Large intestine (tissue), 3 donors: ENCODE measurements around the gene GOLGA8N. TPM values are rescaled to one million over a fixed set of nuclear protein-coding genes. Genes with fewer than 3 reads are reported as not detected.
A peak's percentile ranks its signal among the peaks of the same experiment; 100 is the strongest.
"Not testable (repeated sequence)": the region's sequence is repeated elsewhere in the genome, so short reads cannot be mapped to it uniquely, and the experiment has no call there.

ENCODE experiments used
- DNase-seq, 2 donors: peaks; one replicate each; pipeline versions ENCODE4 v3.0.0 to v3.0.0-alpha.2; 2013
- H3K27ac ChIP-seq: one replicate; pipeline ENCODE4 v1.5.1; 2013; ENCODE audit warnings: low read length
- H3K27me3 ChIP-seq: 2 replicates; pipeline ENCODE4 v1.6.1; 2013; ENCODE audit warnings: low read length; ENCODE audit not compliant: control insufficient read depth, insufficient read depth
- H3K36me3 ChIP-seq: 2 replicates; pipeline ENCODE4 v1.6.1; 2013; ENCODE audit warnings: low read length; ENCODE audit not compliant: control insufficient read depth, insufficient read depth
- H3K4me1 ChIP-seq: one replicate; pipeline ENCODE4 v1.6.1; 2013; ENCODE audit warnings: low read length; ENCODE audit not compliant: control insufficient read depth, insufficient read depth
- H3K4me3 ChIP-seq: one replicate; pipeline ENCODE4 v1.5.1; 2013; ENCODE audit warnings: low read length
- H3K9me3 ChIP-seq: one replicate; pipeline ENCODE4 v1.6.1; 2013; ENCODE audit warnings: mild to moderate bottlenecking, low read depth, low read length, moderate library complexity; ENCODE audit not compliant: control insufficient read depth
- WGBS: methylation state at CpG from one replicate; pipeline ENCODE4 v1.1.5; 2013; ENCODE audit warnings: low lambda C conversion rate; ENCODE audit not compliant: insufficient coverage; 5-methylcytosine and 5-hydroxymethylcytosine counted together
- polyA plus RNA-seq: library from polyadenylated mRNA; unstranded; fragments of 120-200 nt; gene quantifications from one replicate; pipeline ENCODE4 v1.2.1, GENCODE V29; 2013

GOLGA8N gene
- polyA plus RNA-seq, 1 donor = 20.7 TPM

- peak within 1 kb of the TSS; percentile 81 for H3K27ac ChIP-seq
- H3K27me3 ChIP-seq, H3K4me1 ChIP-seq, H3K36me3 ChIP-seq, H3K9me3 ChIP-seq: not testable (repeated sequence)
- peak; percentile 77 to 96 for DNase-seq
- peak within 1 kb of the TSS; percentile 51 for H3K4me3 ChIP-seq
- WGBS = 0% methylated on average over 1 of the region's 43 CpGs
These were observed 22.0 kb downstream of the GOLGA8N start, which contains the start of gene ARHGAP11A for GRCh38 chr15:32615051-32615870. Gene ARHGAP11A, plus strand, starts transcription at chr15:32615504. Its CDS starts 708 bp downstream, at chr15:32616212.

GRCh38 chr15:32615871-32616426 is 22.7 kb downstream of the GOLGA8N start:
- not testable (repeated sequence) for H3K27me3 ChIP-seq, H3K4me1 ChIP-seq, H3K9me3 ChIP-seq, H3K36me3 ChIP-seq
- WGBS = 0% methylated on average over 2 of the region's 24 CpGs
- peak overlapping the region; percentile 57 for H3K27ac ChIP-seq
- DNase-seq = peak in 1 of 2 donors; percentile 51
- H3K4me3 ChIP-seq = peak overlapping the region; percentile 51

- 100% methylated on average over 2 of the region's 3 CpGs for WGBS
- H3K36me3 ChIP-seq = peaks cover 13% of the 10 kb centered on the region
- H3K9me3 ChIP-seq = no peaks in the 10 kb centered on the region
- no peak overlapping the region for H3K27ac ChIP-seq
- no peaks in the 10 kb centered on the region for H3K4me1 ChIP-seq
- H3K27me3 ChIP-seq = peaks cover 2% of the 10 kb centered on the region
- DNase-seq = no peak
- H3K4me3 ChIP-seq = no peak overlapping the region
These were observed 43.2 kb downstream of the GOLGA8N start for GRCh38 chr15:32636410-32636809.

- DNase-seq = no peak
- WGBS = 100% methylated on average over 2 of the region's 8 CpGs
- Histone ChIP-seq H3K9me3 (no peaks in the 10 kb centered on the region), H3K36me3 (peaks cover 13% of the 10 kb centered on the region), H3K27ac (no peak overlapping the region), H3K27me3 (peaks cover 8% of the 10 kb centered on the region), H3K4me3 (no peak overlapping the region), H3K4me1 (no peaks in the 10 kb centered on the region)
These were observed 43.8 kb downstream of the GOLGA8N start for GRCh38 chr15:32636908-32637567.

GRCh38 chr15:32637704-32638103 is 44.4 kb downstream of the GOLGA8N start:
- no peaks in the 10 kb centered on the region for H3K9me3 ChIP-seq
- H3K27ac ChIP-seq = no peak overlapping the region
- H3K4me1 ChIP-seq = no peaks in the 10 kb centered on the region
- DNase-seq = no peak
- WGBS = no CpG with 5 or more reads among the region's 1 CpG
- peaks cover 10% of the 10 kb centered on the region for H3K27me3 ChIP-seq
- H3K36me3 ChIP-seq = peaks cover 13% of the 10 kb centered on the region
- no peak overlapping the region for H3K4me3 ChIP-seq

- H3K9me3 ChIP-seq = no peaks in the 10 kb centered on the region
- peak within 1 kb of the TSS; percentile 43 for H3K4me3 ChIP-seq
- peaks cover 11% of the 10 kb centered on the region for H3K27me3 ChIP-seq
- no peaks in the 10 kb centered on the region for H3K36me3 ChIP-seq
- H3K27ac ChIP-seq = peak within 1 kb of the TSS; percentile 10
- 4% methylated on average over 4 of the region's 22 CpGs for WGBS
- peak; percentile 35 to 54 for DNase-seq
- H3K4me1 ChIP-seq = no peaks in the 10 kb centered on the region
These were observed 48.3 kb downstream of the GOLGA8N start, which contains the start of gene SCG5 for GRCh38 chr15:32641517-32642059. Gene SCG5, plus strand, starts transcription at chr15:32641710. Its CDS starts 1,883 bp downstream, at chr15:32643593.

GRCh38 chr15:32642667-32643435 is 49.6 kb downstream of the GOLGA8N start:
- no peaks in the 10 kb centered on the region for H3K9me3 ChIP-seq
- H3K36me3 ChIP-seq = no peaks in the 10 kb centered on the region
- H3K27ac ChIP-seq = no peak overlapping the region
- no peak for DNase-seq
- H3K4me1 ChIP-seq = no peaks in the 10 kb centered on the region
- peaks cover 11% of the 10 kb centered on the region for H3K27me3 ChIP-seq
- WGBS = no CpG with 5 or more reads among the region's 5 CpGs
- H3K4me3 ChIP-seq = no peak overlapping the region

GRCh38 chr15:32643907-32644445 is 50.7 kb downstream of the GOLGA8N start:
- peaks cover 11% of the 10 kb centered on the region for H3K27me3 ChIP-seq
- no peaks in the 10 kb centered on the region for H3K36me3 ChIP-seq
- DNase-seq = no peak
- no peak overlapping the region for H3K4me3 ChIP-seq
- H3K4me1 ChIP-seq = no peaks in the 10 kb centered on the region
- no peaks in the 10 kb centered on the region for H3K9me3 ChIP-seq
- no CpG with 5 or more reads among the region's 1 CpG for WGBS
- H3K27ac ChIP-seq = no peak overlapping the region

GRCh38 chr15:32646291-32646690 is 53.0 kb downstream of the GOLGA8N start:
- H3K27me3 ChIP-seq = peaks cover 10% of the 10 kb centered on the region
- no peaks in the 10 kb centered on the region for H3K4me1 ChIP-seq
- H3K9me3 ChIP-seq = no peaks in the 10 kb centered on the region
- no CpG with 5 or more reads among the region's 5 CpGs for WGBS
- H3K27ac ChIP-seq = no peak overlapping the region
- H3K36me3 ChIP-seq = no peaks in the 10 kb centered on the region
- peak in 1 of 2 donors; percentile 23 for DNase-seq
- no peak overlapping the region for H3K4me3 ChIP-seq
